HG02870 (cell line): ENCODE measurements around the gene ARMCX2.
"Not testable (repeated sequence)": the region's sequence is repeated elsewhere in the genome, so short reads cannot be mapped to it uniquely, and the experiment has no call there.

Experiments
- ATAC-seq: cut with Tn5 transposase; IDR thresholded peaks from one replicate; pipeline ENCODE4 v1.9.1; 2021; ENCODE audit warnings: mild to moderate bottlenecking, moderate library complexity; ENCODE audit not compliant: unreplicated experiment

The ARMCX2 gene

DNA sequence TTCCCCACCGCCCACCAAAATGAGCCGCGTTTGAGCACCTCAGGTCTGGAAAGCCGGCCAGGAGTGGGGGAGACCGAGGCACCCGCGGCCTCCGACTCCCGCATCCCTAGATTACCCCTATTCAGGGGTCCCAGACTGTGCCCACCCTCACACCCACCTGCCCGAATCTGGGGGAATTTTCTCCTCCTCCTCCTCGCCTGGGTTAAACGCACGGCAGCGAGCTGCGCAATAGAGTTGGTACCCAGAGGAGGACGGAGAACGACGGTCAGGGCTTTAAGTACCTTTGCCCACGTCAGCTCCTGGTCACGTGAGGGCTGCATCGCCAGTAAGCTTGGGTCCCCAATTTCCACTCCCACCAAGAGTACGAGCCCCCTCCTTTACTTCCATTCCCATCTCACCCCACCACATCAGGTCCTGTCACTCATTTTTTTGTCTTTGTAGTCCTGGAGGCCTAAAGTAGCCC lies at the start of gene ARMCX2:
ARMCX2 (minus strand) TSS at position 250 of the 463 bp plus-strand sequence. CDS start 2,262 bp downstream, outside the sequence.
- ATAC-seq: no peak

DNA sequence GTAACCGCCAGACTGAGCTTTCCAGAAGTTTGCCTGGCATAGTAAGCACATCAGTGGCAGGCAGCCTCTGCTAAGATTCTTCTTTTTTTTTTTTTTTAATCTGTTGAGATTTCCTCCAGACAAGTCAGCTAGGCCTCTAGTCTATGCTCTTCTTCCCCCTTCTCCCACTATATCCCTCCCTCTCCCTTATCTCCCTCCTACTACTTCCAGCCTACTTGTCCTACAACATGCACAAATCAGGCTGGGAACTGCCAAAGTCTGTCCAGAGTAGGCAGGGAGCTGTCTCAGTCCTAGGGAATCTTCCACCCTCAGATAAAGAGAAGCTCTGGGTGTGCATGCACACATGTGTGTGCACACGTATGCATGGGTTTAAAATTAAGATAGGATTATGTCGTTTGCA lies 49.7 kb upstream of the ARMCX2 start:
- no peak for ATAC-seq

DNA sequence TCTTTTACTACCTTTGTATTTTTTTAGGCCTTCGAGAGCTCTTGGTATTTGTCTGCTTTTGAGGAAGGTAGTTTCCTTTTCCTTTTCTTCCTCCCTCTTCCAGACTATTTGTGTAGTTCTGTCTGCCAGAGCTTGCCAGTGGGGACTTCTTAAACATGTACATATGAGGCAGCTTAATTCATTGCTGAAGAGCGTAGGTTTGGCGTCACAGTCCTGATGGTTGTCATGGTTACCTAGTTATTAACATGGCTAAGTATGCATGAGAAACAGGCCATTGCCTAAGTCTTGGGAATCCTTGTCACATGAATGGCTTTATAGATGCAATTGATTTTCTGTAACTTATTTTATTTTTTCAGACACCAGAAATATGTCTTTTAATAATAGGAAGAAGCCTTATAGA lies 48.5 kb upstream of the ARMCX2 start:
- ATAC-seq: no peak

DNA sequence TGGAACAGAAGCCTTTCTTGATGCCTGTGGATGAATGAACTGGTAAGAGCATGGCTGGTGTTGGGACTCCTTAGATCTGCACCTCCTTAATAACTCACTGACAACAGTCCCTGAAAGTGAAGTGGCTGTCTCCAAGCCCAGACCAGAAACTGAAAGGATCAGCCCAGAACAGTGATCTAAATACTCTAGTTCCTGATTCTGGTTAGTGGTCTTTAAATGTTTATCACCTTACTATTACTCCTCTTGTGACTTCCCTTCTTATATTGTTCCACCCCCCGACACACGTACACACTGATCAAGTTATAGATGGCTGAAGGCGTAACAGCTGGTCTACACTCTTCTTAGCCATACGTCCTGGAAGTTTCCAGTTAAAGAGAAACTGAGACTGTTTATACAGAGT lies 33.8 kb upstream of the ARMCX2 start:
- ATAC-seq: peak; percentile 90

DNA sequence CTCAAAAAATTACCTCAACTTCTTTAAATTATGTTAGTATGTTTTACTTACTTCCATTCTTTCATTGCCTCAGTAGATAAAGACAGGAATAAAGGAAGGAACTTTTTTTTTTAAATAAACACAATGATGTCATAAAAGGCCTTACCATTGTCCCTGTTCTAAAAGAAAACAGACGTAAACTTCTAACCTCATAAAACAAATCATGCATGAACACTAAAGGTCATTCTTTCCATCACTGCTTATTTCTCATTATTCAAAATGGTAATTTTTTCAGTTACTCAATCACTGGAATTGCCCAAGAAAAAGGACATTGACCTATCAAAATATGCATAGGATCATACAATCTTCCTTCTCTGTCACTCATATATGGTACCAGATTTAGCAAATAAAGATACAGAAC lies 32.2 kb upstream of the ARMCX2 start:
- no peak for ATAC-seq

DNA sequence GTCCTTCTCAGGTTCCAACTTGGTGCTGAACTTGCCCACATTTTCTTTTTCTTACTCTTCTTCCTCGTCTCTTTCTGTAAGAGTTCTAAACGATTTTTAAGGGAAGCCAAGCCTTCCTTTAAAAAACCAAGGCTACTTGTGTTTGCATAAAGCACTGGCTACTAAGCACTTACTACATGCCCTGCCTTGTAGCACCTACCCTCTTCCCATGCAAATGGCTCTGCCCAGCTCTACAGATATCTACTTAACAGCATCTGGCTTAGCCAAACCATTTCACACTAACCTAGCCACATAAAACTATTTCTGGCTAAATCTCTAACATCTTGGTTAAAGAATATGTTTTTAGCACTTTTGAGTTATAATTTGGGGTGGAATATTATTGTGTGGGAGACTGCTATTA lies 26.9 kb upstream of the ARMCX2 start:
- ATAC-seq: no peak

DNA sequence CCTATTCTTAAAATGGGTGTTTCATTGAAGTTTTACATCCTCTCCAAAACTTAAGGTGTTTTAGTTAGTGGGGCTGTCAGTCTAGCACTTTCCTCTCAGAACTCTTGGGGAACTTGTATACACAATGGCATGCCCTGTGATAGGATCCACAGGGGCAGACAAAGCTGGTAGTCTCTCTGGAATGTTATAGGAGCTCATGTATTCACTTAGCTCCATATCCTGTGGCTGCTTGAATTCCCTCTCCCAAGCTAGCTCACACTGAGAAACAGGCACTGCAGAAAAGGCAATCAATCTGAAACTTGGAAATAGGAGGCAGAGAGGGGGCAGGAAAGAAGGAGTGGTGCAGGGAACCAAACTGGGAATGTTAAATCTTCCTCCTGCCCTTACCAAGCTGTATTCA lies 26.3 kb upstream of the ARMCX2 start:
- no peak for ATAC-seq

DNA sequence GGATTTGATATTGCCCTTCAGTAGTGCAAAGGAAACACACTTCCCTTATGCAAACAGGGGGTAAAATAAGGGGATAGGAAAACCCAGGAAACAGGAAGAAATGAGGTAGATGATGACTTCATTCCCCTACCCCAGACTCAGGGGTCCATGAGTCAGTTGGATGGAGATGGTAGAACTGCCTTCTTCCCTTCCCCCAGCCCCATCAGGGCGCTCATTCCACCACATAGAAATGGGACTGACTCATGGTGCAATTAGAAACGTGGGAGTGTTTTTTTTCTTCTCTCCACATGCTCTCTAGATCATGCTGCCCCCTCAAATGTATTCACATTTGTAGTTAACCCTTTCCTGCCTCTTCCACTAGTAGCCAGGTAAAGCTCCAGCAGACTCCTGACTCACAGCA lies 23.1 kb upstream of the ARMCX2 start:
- ATAC-seq: no peak

DNA sequence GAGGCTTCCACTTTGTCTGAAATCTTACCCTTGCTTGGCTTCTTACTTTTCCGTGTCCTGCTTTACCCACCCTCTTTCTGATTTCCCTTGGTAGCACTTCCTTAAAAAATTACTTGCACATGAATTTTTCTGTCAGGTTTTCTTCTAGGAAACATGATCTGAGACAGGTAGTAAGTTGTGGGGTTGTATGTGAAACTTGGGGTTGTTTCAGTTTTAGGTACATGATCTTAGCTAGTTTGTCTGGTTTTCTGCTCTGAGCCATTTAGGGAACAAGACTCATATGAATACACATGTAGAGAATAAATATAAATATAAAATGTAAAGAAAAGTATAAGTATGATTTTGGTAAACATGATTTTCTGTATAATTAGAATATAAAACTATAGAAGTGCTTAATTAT lies 17.4 kb upstream of the ARMCX2 start:
- peak; percentile 98 for ATAC-seq

DNA sequence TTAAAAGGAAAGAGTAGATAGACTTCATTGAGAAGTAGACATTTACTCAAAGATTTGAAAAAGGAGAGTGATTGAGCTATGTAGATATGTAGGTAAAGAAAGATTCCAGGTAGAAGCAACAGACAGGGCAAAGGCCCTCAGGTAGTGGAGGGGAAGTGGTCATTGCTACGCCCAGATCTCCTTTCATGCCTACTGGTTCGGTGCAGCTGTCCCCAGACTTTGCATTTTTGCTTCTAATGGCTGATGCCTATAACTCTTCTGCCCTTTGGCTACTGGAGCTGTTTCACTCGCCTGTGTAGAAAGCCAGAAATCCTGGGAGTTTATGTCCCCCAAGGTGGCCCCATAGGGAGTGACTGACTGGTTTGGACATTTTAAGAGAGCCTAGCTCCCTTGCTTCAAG lies 16.9 kb upstream of the ARMCX2 start:
- ATAC-seq: peak; percentile 37

DNA sequence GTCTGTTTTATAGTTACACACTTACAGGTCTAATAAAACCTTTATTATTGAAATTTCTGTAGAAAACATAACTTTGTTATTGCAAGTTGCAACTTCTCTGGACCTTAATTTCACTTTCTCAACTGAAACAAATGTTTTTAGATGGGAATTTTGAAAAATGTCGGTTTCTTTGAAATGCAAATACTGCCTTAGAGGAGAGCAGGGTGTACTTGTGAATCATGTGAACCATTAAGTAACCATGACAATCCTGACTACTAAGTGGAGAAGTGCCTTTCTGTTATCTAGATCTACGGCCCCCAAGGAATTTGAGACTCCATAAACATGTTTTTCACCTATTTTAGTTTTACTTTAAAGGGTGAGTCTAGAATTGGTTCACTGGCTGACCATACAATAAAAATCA lies 8.5 kb upstream of the ARMCX2 start:
- no peak for ATAC-seq

DNA sequence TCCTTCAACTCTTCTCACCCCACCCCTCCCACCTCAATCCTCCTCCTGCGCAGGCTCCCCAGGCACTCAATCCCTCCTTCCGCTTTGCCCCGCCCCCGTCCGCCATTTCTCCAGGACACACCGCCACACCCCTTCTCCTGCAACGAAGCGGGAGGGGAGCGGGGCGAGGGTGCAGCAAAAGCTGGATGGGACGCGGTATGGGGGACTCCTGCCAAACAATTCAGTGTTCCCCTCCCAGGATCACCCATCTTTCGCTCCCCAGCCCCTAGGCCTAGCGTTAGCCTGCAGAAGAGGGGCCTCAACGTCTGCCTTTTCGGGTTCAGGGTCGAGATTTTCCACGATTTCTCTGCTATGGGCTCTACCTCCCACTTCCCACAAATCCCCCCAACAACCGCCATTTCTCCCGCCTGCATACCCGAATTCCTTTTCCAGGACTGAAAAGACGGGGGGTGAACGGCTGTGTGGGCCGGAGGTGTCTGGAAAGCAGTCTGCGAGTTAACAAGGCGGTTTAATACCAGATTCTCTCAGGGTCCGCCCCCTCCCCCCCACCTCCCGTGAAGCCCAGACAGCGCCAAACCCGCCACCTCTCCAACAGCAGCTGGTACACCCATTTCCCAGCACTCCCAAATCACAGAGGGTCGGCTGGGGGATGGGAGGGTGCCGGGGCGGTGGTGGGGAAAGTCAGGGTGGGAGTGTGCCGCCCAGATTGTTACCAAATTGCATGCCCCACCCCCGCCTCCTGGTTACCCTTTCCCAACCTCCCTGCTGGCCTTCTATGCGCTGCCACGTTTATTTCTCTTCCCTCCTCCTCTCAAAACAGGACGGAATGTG lies 774 bp downstream of the ARMCX2 start:
- ATAC-seq: peak; percentile 66

DNA sequence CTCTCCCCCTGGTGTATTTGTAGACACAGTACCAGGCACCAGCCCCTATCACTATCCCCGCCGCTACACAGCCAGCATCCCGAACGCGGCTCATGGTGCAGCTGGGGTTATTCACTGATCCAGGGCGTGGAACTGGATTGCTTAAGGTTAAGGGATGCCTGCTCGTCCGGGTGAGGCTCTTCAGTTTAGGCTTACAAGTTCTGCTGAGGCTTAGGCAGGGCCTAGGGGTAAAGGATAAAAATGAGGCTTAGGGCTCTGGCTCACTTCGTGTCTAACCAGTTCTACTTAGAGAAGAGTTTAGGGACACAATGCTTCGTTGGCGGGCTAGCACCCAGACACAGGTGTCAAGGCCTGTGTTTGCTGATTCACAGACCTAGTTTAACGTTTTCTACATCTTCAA lies 2.2 kb downstream of the ARMCX2 start:
- no peak for ATAC-seq

DNA sequence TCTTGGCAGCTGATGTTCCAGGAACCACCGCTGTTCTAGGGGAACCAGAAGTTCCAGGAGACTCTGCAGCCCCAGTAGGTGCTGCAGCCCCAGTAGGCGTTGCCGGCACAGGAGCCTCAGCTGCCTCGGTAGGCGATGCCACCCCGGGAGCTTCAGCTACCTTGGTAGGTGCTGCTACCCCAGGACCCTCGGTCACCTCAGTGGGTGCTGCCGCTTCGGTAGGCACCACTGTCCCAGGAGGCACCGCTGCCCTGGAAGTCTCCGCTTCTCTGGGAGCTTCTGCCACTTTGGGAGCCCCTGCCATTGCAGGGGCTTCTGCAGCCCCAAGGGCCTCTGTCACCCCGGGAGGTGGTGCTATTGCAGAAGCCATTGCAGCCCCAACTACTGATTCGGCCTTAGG lies 2.8 kb downstream of the ARMCX2 start:
- no peak for ATAC-seq

DNA sequence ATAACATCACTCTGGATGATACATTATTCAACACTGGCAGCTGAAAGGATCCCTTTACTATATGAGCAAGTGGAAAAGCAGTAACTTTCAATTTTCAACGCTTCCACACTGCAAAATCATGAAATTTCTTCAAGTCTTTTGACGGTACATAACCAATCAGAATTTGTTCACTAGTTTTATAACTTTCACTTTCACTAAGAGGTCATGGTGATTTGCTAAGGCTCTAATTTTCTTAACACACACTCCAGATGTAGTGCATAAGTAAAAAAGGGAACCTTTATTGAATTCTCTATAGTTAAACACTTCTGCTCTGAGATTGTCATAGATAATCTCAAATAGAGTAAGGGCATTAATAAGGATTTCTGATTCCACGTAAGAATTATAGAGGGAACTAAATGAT lies 4.1 kb downstream of the ARMCX2 start:
- ATAC-seq: no peak

DNA sequence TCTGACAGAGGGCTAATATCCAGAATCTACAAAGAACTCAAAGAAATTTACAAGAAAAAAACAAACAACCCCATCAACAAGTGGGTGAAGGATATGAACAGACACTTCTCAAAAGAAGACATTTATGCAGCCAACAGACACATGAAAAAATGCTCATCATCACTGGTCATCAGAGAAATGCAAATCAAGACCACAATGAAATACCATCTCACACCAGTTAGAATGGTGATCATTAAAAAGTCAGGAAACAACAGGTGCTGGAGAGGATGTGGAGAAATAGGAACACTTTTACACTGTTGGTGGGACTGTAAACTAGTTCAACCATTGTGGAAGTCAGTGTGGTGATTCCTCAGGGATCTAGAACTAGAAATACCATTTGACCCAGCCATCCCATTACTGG lies 11.9 kb downstream of the ARMCX2 start:
- ATAC-seq: not testable (repeated sequence)

DNA sequence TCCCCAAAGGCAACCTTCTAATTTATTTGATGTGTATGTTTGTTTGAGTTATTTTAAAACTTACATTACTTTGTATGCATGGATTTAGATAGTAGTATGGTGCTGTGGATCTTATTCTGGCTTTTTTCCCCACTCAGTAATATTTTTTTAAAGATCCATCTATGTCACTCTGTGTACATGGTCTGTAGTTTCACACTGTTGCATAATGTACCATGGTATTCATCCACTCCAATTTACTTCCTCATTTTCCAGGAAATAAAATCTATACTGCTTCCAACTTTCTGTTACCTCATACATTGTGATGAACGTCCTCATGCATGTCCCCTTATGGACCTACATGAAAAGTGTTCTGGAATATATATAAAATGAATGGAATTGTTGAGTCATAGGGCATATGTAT lies 17.6 kb downstream of the ARMCX2 start:
- ATAC-seq: no peak

DNA sequence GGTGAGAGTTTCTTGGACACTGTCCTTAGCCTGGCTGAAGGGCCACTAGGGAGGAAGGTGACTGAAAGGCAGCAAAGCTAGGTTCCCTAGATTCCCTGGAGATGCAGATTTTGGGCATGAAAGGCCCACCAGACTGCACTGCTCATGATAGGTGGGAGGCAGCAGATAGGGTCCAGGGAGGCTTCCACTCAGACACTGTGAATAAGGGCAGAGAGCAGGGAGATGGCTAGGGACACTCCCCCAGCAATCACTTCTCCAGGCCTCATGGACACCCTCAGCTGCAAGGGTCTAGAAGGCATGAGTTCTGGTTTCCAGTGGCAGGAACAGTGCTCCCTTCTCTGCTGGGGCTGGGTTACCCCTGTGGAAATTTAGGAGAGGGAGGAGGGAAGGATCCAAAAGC lies 20.1 kb downstream of the ARMCX2 start:
- no peak for ATAC-seq

DNA sequence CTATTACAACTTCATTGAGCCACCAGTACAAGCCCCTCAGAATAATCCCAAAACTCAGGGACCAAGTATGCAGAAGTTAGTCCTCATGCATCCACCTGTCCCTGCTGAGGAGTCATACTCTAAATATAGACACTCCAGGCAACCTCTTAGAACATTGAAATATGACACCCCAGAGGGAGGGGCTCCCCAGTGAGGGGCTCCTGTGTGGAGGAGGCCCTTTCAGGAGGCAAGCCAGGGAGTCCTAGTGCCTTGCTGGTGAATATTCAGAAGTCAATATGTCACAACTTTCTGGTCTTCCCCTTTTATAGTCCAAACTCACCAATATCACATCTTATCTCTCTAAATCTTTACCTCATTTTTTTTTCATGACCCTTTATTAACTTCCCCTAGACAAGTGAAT lies 40.3 kb downstream of the ARMCX2 start:
- peak; percentile 32 for ATAC-seq

DNA sequence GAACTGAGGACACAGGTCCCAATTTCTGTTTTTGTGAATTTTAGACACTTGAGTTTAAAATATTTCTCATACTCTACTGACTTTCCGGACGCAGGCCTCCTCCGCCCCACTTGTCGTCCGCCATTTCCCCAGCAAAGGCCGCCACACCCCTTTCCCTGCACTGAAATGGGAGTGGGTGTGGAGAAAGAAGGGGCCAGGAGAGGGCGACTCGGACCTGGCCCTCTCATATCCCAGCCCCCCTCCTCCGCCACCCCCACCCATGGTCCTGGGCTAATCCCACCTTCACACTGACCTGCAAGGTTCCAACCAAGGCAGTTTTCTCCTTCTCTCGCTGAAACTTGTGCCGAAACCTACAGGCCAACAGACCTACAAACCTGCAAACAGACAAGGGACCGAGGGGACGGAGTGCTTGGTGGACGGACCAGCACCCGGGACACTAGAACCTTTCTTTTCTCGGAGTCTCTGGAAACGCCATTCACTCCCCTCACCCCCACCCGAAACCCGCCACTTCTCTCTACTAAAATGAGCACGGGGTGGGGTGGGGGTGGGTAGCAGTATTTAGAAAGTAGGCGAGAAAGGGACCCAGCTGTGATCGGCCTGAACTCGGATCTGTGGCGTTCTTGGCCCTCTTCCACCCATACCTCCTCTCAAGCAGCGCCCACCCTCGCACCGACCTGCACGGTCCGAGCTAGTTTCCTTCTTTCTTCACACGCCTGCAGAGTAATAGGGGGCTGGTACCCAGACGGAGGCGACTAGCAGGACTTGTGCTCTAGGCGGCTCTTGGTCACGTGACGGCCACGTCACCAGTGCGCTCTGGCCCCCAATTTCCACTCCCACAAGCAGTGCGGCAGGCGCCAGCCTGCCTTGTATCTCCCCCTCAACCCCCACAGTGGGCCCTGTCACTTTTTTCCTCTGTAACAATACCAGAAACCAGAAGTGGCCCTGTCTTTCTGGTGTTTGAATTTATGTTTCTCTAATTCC lies 42.1 kb downstream of the ARMCX2 start, which contains the start of gene ARMCX6:
ARMCX6 (minus strand) TSS at position 790 of the 981 bp plus-strand sequence. CDS start 1,380 bp downstream, outside the sequence.
- ATAC-seq: peak; percentile 85

DNA sequence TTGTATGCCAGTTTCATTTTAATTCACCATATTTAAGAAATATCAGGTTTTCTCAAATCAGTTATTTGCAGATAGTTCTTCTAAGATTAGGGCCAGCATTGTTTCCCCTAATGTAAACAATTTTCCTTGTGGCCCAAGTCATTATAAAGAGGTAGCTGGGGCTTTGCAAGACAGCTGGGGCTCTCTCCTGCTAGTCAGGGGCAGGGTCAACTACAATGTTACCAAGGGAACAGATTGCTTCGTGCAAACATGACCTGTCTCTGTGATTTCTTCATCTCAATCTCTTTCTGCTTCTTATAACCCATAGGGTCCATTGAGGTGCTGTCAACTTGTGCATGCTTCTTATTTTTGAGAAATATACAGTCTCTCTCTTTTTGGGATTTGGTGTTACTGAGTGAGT lies 53.9 kb downstream of the ARMCX2 start:
- no peak for ATAC-seq
